Keratinocyte (primary cell): ENCODE measurements around the gene STX7. TPM values are rescaled to one million over a fixed set of nuclear protein-coding genes. Genes with fewer than 3 reads are reported as not detected.

ENCODE experiments used
- DNase-seq: peaks from one replicate; pipeline ENCODE4 v3.0.0-alpha.2; 2011; ENCODE audit warnings: low read depth, missing footprints, low spot score
- FAIRE-seq: peaks from 2 replicates; lab custom pipeline; 2011; peaks lifted over from hg19 to GRCh38; lab: Jason Lieb, UNC
- H2AFZ ChIP-seq: 2 replicates; pipeline ENCODE4 v1.6.0; 2012; ENCODE audit warnings: low read length, control low read depth, inconsistent platforms; ENCODE audit not compliant: control insufficient read depth
- H3K27ac ChIP-seq: 2 replicates; pipeline ENCODE4 v1.5.1; 2011; ENCODE audit warnings: low read length; ENCODE audit not compliant: control insufficient read depth, insufficient read depth
- H3K27me3 ChIP-seq: 3 replicates; pipeline ENCODE4 v1.6.0; 2011; ENCODE audit warnings: low read length; ENCODE audit not compliant: control insufficient read depth, insufficient read depth; ENCODE audit errors: extremely low read depth
- H3K36me3 ChIP-seq, 2 experiments: 2 replicates in 1 of 2; 3 replicates in 1 of 2; pipeline ENCODE4 v1.5.1; 2011; ENCODE audit warnings: low read length in 2 of 2, mild to moderate bottlenecking in 1 of 2; ENCODE audit not compliant: control insufficient read depth in 2 of 2, insufficient read depth in 2 of 2; ENCODE audit errors: extremely low read depth in 1 of 2
- H3K4me1 ChIP-seq: 3 replicates; pipeline ENCODE4 v1.5.1; 2011; ENCODE audit warnings: low read length; ENCODE audit not compliant: control insufficient read depth, insufficient read depth; ENCODE audit errors: extremely low read depth
- H3K4me2 ChIP-seq: 3 replicates; pipeline ENCODE4 v1.6.0; 2011; ENCODE audit warnings: low read depth, low read length; ENCODE audit not compliant: control insufficient read depth, insufficient read depth; ENCODE audit errors: extremely low read depth
- H3K4me3 ChIP-seq, 3 experiments: fragments of 200-600 bp in 1 of 3; sonication (generic) in 1 of 3; 2 replicates in 2 of 3; 3 replicates in 1 of 3; pipeline ENCODE4 v1.5.1; 2011 to 2016; ENCODE audit warnings: low read length in 3 of 3, mild to moderate bottlenecking in 3 of 3, control low read depth in 2 of 3, inconsistent platforms in 1 of 3, low read depth in 1 of 3, mixed read lengths in 1 of 3, mixed run types in 1 of 3, moderate library complexity in 1 of 3; ENCODE audit not compliant: control insufficient read depth in 2 of 3, insufficient read depth in 2 of 3; ENCODE audit errors: extremely low read depth in 1 of 3
- H3K79me2 ChIP-seq: 2 replicates; pipeline ENCODE4 v1.6.0; 2012; ENCODE audit warnings: low read length; ENCODE audit not compliant: control insufficient read depth, insufficient read depth
- H3K9ac ChIP-seq: 3 replicates; pipeline ENCODE4 v1.6.0; 2011; ENCODE audit warnings: low read length; ENCODE audit not compliant: control insufficient read depth, insufficient read depth; ENCODE audit errors: extremely low read depth
- H3K9me1 ChIP-seq: 3 replicates; pipeline ENCODE4 v1.6.0; 2011; ENCODE audit warnings: low read length; ENCODE audit not compliant: control insufficient read depth, insufficient read depth; ENCODE audit errors: extremely low read depth
- H3K9me3 ChIP-seq: 2 replicates; pipeline ENCODE4 v1.5.1; 2012; ENCODE audit warnings: low read depth, low read length; ENCODE audit not compliant: control insufficient read depth
- H4K20me1 ChIP-seq: 3 replicates; pipeline ENCODE4 v1.6.0; 2011; ENCODE audit warnings: low read length; ENCODE audit not compliant: control insufficient read depth, insufficient read depth; ENCODE audit errors: extremely low read depth
- EZH2 ChIP-seq: IDR thresholded peaks from one replicate; pipeline ENCODE4 v1.6.1; 2012; ENCODE audit warnings: inconsistent platforms, mild to moderate bottlenecking, low read length, moderate library complexity
- dilution Hi-C: fragments of 300-500 bp; cut with MboI; formaldehyde crosslinking; loops from one replicate; pipeline ENCODE4 v1.7.0; 2020; ENCODE audit warnings: low sequenced_read_pairs; ENCODE audit not compliant: extremely low pct_ligation_motif_present
- polyA plus RNA-seq, 5 experiments: library from polyadenylated mRNA; depleted of rRNA in 3 of 5; stranded (reverse) in 3 of 5; stranded (forward) in 1 of 5; unstranded in 1 of 5; fragments of >200 nt; gene quantifications; 1 replicate in 1 of 5; 2 replicates in 3 of 5; 3 replicates in 1 of 5; pipeline versions ENCODE4 v1.2.1 to v1.2.3, GENCODE V29; 2011 to 2012; ENCODE audit warnings: missing spikeins in 2 of 5, low read depth in 1 of 5, low replicate concordance in 1 of 5
- TF ChIP-seq, protein P1 (sequence below), 3 experiments: IDR thresholded peaks in 1 of 3; conservative IDR thresholded peaks in 1 of 3; optimal IDR thresholded peaks in 1 of 3; 2 replicates in 2 of 3; 3 replicates in 1 of 3; pipeline versions ENCODE3 to v1.5.1; 2011; ENCODE audit warnings: low read length in 3 of 3, mild to moderate bottlenecking in 3 of 3, moderate library complexity in 2 of 3, control low read depth in 1 of 3, inconsistent platforms in 1 of 3; ENCODE audit not compliant: insufficient read depth in 2 of 3; ENCODE audit errors: extremely low read depth in 1 of 3

The STX7 gene
- polyA plus RNA-seq, 1 donor (not counting 4 experiments of a cell fraction or from before 2014, with no cell fraction given), result 41.0 TPM

DNA sequence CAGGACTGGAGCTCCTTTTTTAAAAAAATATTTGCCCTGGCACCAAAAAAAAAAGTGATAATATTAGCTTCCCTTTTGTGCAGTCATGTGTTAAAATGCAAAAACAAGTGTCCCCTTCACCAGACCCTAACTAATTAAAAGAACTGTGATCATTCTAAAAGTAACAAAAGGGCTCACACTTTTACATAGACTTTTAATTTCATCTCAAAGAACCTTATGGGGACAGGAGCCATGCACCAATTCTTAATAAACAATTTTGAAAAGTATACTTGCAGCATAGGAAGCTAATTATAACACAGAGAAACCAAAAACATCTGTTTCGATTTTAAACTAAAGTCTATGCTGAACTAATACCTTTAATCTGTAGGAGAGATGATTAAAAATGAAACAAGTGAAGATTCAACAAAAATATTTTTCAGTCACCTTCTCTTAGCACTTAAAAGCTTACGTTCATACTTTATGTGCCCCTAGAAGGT is 17.3 kb downstream of the STX7 start:
- H3K4me1 ChIP-seq, result no peaks in the 10 kb centered on the region

DNA sequence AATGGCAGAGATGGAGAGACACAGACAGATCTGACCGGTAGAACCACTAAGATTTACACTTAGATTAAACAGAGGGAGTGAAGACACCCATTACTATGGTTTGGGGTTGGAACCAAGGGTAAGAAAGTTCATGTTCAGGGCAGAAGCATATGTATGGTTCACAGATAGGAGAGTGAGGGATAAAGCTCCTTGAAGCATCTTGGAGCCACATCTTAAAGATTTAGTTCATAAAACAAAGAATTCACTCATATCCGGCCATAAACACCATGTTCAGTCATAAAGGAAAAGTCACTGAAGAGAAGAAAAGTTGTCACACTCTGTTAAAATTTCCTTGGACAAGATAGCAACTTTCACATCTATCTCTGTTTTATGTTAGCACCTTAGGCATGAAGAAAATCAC is 18.0 kb downstream of the STX7 start:
- Histone ChIP-seq H3K4me3 (no peak overlapping the region), H3K9me3 (no peaks in the 10 kb centered on the region), H3K36me3 (peaks cover 8% of the 10 kb centered on the region in 2 experiments), H3K79me2 (peaks cover 62% of the 10 kb centered on the region), H3K9ac (no peak overlapping the region), H3K4me2 (no peak overlapping the region), H3K4me1 (no peaks in the 10 kb centered on the region), H3K27ac (no peak overlapping the region), H4K20me1 (peaks cover 2% of the 10 kb centered on the region), H2AFZ (no peak overlapping the region), H3K27me3 (no peaks in the 10 kb centered on the region), H3K9me1 (no peaks in the 10 kb centered on the region)
- no peak for TF ChIP-seq EZH2
- TF ChIP-seq, protein P1, sequence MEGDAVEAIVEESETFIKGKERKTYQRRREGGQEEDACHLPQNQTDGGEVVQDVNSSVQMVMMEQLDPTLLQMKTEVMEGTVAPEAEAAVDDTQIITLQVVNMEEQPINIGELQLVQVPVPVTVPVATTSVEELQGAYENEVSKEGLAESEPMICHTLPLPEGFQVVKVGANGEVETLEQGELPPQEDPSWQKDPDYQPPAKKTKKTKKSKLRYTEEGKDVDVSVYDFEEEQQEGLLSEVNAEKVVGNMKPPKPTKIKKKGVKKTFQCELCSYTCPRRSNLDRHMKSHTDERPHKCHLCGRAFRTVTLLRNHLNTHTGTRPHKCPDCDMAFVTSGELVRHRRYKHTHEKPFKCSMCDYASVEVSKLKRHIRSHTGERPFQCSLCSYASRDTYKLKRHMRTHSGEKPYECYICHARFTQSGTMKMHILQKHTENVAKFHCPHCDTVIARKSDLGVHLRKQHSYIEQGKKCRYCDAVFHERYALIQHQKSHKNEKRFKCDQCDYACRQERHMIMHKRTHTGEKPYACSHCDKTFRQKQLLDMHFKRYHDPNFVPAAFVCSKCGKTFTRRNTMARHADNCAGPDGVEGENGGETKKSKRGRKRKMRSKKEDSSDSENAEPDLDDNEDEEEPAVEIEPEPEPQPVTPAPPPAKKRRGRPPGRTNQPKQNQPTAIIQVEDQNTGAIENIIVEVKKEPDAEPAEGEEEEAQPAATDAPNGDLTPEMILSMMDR (optimal IDR thresholded peaks at IDR 0.05 in 1 of 3, IDR thresholded peaks at IDR 0.05 in 1 of 3, conservative IDR thresholded peaks at IDR 0.05 in 1 of 3; ENCODE audit: extremely low read depth in 1 of 3, insufficient read depth in 2 of 3, low read length in 3 of 3), result no peak
- dilution Hi-C loops, result no loop called here
- FAIRE-seq (no peak), DNase-seq (no peak)

More for the DNA sequence above, 17.3 kb downstream of the STX7 start:
- Histone ChIP-seq H3K9me1 (no peaks in the 10 kb centered on the region), H3K27ac (no peak overlapping the region), H3K36me3 (peaks cover 6 to 8% of the 10 kb centered on the region in 2 experiments), H3K79me2 (peaks cover 57% of the 10 kb centered on the region), H3K9ac (no peak overlapping the region), H2AFZ (no peak overlapping the region), H3K27me3 (no peaks in the 10 kb centered on the region), H3K4me3 (no peak overlapping the region), H4K20me1 (peaks cover 2% of the 10 kb centered on the region), H3K9me3 (no peaks in the 10 kb centered on the region), H3K4me2 (no peak overlapping the region)
- no peak for TF ChIP-seq EZH2
- TF ChIP-seq, protein P1 (optimal IDR thresholded peaks at IDR 0.05 in 1 of 3, IDR thresholded peaks at IDR 0.05 in 1 of 3, conservative IDR thresholded peaks at IDR 0.05 in 1 of 3; ENCODE audit: extremely low read depth in 1 of 3, insufficient read depth in 2 of 3, low read length in 3 of 3), result no peak
- DNase-seq (no peak), FAIRE-seq (no peak)
- dilution Hi-C loops, result no loop called here
